GM12878 (cell line): ENCODE measurements around the gene TMTC1. TPM values are rescaled to one million over a fixed set of nuclear protein-coding genes. Genes with fewer than 3 reads are reported as not detected.

ENCODE experiments used
- ATAC-seq: fragments of 200-7000 bp; cut with Tn5 transposase; 3 replicates; pipeline ENCODE4 v1.9.1; 2020; ENCODE audit warnings: mild to moderate bottlenecking, moderate library complexity
- Bru-seq: library from RNA; stranded (reverse); fragments of 400-500 nt; gene quantifications from one replicate; lab custom pipeline; 2021; lab: Mats Ljungman, UMichigan
- BruChase-seq, 2 experiments: library from RNA; stranded (reverse); fragments of 400-500 nt; gene quantifications; one replicate each; lab custom pipeline; 2021; lab: Mats Ljungman, UMichigan
- BruUV-seq: library from RNA; stranded (reverse); fragments of 400-500 nt; replicated peaks from 2 replicates; lab custom pipeline; 2021; lab: Mats Ljungman, UMichigan
- CTCF ChIA-PET: fragments of 300-600 bp; sonication (Branson Sonifier 250); formaldehyde crosslinking; extraction: SDS; loops from one replicate; lab custom pipeline; 2021; ENCODE audit warnings: inconsistent platforms; lab: Yijun Ruan, JAX
- POLR2A ChIA-PET: fragments of 350-600 bp; formaldehyde crosslinking; extraction: SDS; loops from one replicate; lab custom pipeline; 2021; ENCODE audit warnings: inconsistent platforms; lab: Charles Lee
- RAD21 ChIA-PET: fragments of 300-600 bp; sonication (Branson Sonifier 250); formaldehyde crosslinking; loops from one replicate; lab custom pipeline; 2023; ENCODE audit warnings: antibody characterized with exemption; ENCODE audit not compliant: unreplicated experiment; lab: Charles Lee
- SMC1A ChIA-PET: fragments of 300-600 bp; sonication (Branson Sonifier 250); formaldehyde crosslinking; loops from one replicate; lab custom pipeline; 2023; ENCODE audit not compliant: unreplicated experiment, uncharacterized antibody; lab: Charles Lee
- DNase-seq: peaks from one replicate; pipeline ENCODE4 v3.0.0-alpha.2; 2011; ENCODE audit warnings: low read depth, low spot score
- FAIRE-seq: peaks from 3 replicates; lab custom pipeline; 2011; peaks lifted over from hg19 to GRCh38; lab: Jason Lieb, UNC
- H2AFZ ChIP-seq: 2 replicates; pipeline ENCODE4 v1.6.0; 2011; ENCODE audit warnings: low read depth, low read length, control low read depth; ENCODE audit not compliant: control insufficient read depth
- H3K27ac ChIP-seq: 2 replicates; pipeline ENCODE4 v1.5.1; 2011; ENCODE audit warnings: control low read depth; ENCODE audit not compliant: control insufficient read depth, insufficient read depth
- H3K27me3 ChIP-seq, 2 experiments: replicated peaks in 1 of 2; 2 replicates each; pipeline versions ENCODE4 v1.6.0 to v1.6.1; 2011; ENCODE audit warnings: low read length in 1 of 2; ENCODE audit not compliant: control insufficient read depth in 2 of 2, insufficient read depth in 2 of 2
- H3K36me3 ChIP-seq, 2 experiments: 2 replicates each; pipeline ENCODE4 v1.5.1; 2011; ENCODE audit warnings: low read length in 1 of 2; ENCODE audit not compliant: control insufficient read depth in 2 of 2, insufficient read depth in 2 of 2
- H3K4me1 ChIP-seq: 2 replicates; pipeline ENCODE4 v1.6.1; 2011; ENCODE audit warnings: mild to moderate bottlenecking, low read length, moderate library complexity, mixed read lengths; ENCODE audit not compliant: control insufficient read depth, insufficient read depth
- H3K4me2 ChIP-seq: 2 replicates; pipeline ENCODE4 v1.6.0; 2011; ENCODE audit warnings: control low read depth; ENCODE audit not compliant: control insufficient read depth, insufficient read depth
- H3K4me3 ChIP-seq: fragments of 200-600 bp; sonication (generic); 2 replicates; pipeline ENCODE4 v1.5.1; 2016
- H3K79me2 ChIP-seq: 2 replicates; pipeline ENCODE4 v1.6.0; 2011; ENCODE audit warnings: low read length; ENCODE audit not compliant: control insufficient read depth, insufficient read depth
- H3K9ac ChIP-seq: 2 replicates; pipeline ENCODE4 v1.8.0; 2011; ENCODE audit warnings: low read length, control low read depth, mixed read lengths; ENCODE audit not compliant: control insufficient read depth, insufficient read depth
- H3K9me3 ChIP-seq: replicated peaks from 3 replicates; pipeline ENCODE4 v1.5.1; 2011; ENCODE audit warnings: mild to moderate bottlenecking, low read length; ENCODE audit not compliant: control insufficient read depth, insufficient read depth
- H4K20me1 ChIP-seq: 2 replicates; pipeline ENCODE4 v1.6.0; 2011; ENCODE audit not compliant: control insufficient read depth, insufficient read depth
- GATAD2B ChIP-seq: fragments of 450-650 bp; conservative IDR thresholded peaks from 2 replicates; pipeline ENCODE4 v1.6.1; 2017; ENCODE audit warnings: low read depth, mild to moderate bottlenecking, moderate library complexity
- HSF1 ChIP-seq: fragments of 150-350 bp; IDR thresholded peaks from 2 replicates; pipeline ENCODE4 v1.6.1; 2014; ENCODE audit warnings: mild to moderate bottlenecking, low read depth, low read length
- IKZF1 ChIP-seq: fragments of 450-650 bp; conservative IDR thresholded peaks from 2 replicates; pipeline ENCODE4 v1.6.1; 2017; ENCODE audit warnings: antibody characterized with exemption, mild to moderate bottlenecking
- IKZF2 ChIP-seq, 2 experiments: fragments of 450-650 bp; IDR thresholded peaks; 2 replicates each; pipeline ENCODE4 v1.6.1; 2017; ENCODE audit warnings: mild to moderate bottlenecking in 2 of 2, moderate library complexity in 2 of 2
- MTA2 ChIP-seq: fragments of 450-650 bp; IDR thresholded peaks from 2 replicates; pipeline ENCODE4 v1.6.1; 2016; ENCODE audit warnings: low read depth, mild to moderate bottlenecking, moderate library complexity
- WGBS: methylation state at CpG from one replicate; pipeline ENCODE4 v1.1.6; 2016; ENCODE audit warnings: low lambda C conversion rate; ENCODE audit not compliant: insufficient replicate concordance, insufficient coverage; ENCODE audit errors: missing lambda C conversion rate; 5-methylcytosine and 5-hydroxymethylcytosine counted together
- in situ Hi-C: fragments of 300-500 bp; cut with MboI; formaldehyde crosslinking; loops from 9 replicates; pipeline ENCODE4 v1.14.3; 2018; ENCODE audit warnings: mixed read lengths
- intact Hi-C: fragments of 100-400 bp; cut with micrococcal nuclease; formaldehyde crosslinking; loops from one replicate; pipeline ENCODE4 v1.14.2; 2022; ENCODE audit not compliant: unreplicated experiment
- long read RNA-seq, 2 experiments: library from polyadenylated mRNA; unstranded; transcript quantifications; one replicate each; pipeline ENCODE4 v2.0.0, GENCODE V29; 2019 to 2020
- polyA minus RNA-seq, 3 experiments: library from RNA; depleted of rRNA, polyadenylated mRNA; stranded (reverse); fragments of >200 nt; gene quantifications; 2 replicates each; pipeline ENCODE4 v1.2.3, GENCODE V29; 2011
- polyA plus RNA-seq, 11 experiments: library from polyadenylated mRNA; depleted of rRNA in 4 of 11; unstranded in 6 of 11; stranded (reverse) in 5 of 11; fragments of >200 nt; fragmentation: Nextera tagmentation in 4 of 11; fragmentation: Illumina TruSeq in 1 of 11; extraction: Ambion mirVana in 4 of 11; extraction: Trizol in 1 of 11; gene quantifications; 1 replicate in 1 of 11; 2 replicates in 10 of 11; pipeline versions ENCODE4 v1.2.1 to v1.2.3, GENCODE V29; 2011 to 2016; ENCODE audit warnings: inconsistent platforms in 2 of 11, missing spikeins in 2 of 11, low read depth in 1 of 11
- total RNA-seq, 4 experiments: library from RNA; depleted of rRNA in 3 of 4; stranded (reverse); fragments of >200 nt in 3 of 4; fragmentation: Illumina TruSeq in 1 of 4; extraction: Trizol in 1 of 4; gene quantifications; 2 replicates each; pipeline versions ENCODE4 v1.2.1 to v1.2.3, GENCODE V29; 2013 to 2021

The TMTC1 gene
- 87.2 and 91.5 TPM in 2 replicates for total RNA-seq (2013; cell fraction: nucleolus; rRNA removed)
- total RNA-seq (2014; rRNA removed) (1.2 and 1.4 TPM in 2 replicates), total RNA-seq (2014; rRNA removed; fragmentation: Illumina TruSeq; extraction: Trizol) (0.81 and 0.88 TPM in 2 replicates), total RNA-seq (2021) (0.69 and 0.93 TPM in 2 replicates), polyA plus RNA-seq (2011; rRNA removed) (20.9 and 22.9 TPM in 2 replicates), polyA plus RNA-seq (2014; fragmentation: Illumina TruSeq; extraction: Trizol) (0.38 and 0.68 TPM in 2 replicates), polyA plus RNA-seq (2014; fragmentation: Nextera tagmentation; extraction: Ambion mirVana) (under 1 TPM; 0.10 to 0.16 TPM), polyA plus RNA-seq (2014; rRNA removed) (0.41 and 0.67 TPM in 2 replicates), polyA plus RNA-seq (2016; fragmentation: Nextera tagmentation; extraction: Ambion mirVana) (under 1 TPM; 0.19 to 0.46 TPM), polyA minus RNA-seq (2011; rRNA and poly(A)+ RNA removed) (66.1 and 67.7 TPM in 2 replicates), Bru-seq, nascent RNA (percentile 54 among the genes with signal in this experiment), BruChase-seq, experiment 1, labeled RNA remaining after a 6-hour chase (percentile 52 among the genes with signal in this experiment), BruChase-seq, experiment 2, labeled RNA remaining after a 2-hour chase (percentile 51 among the genes with signal in this experiment)
- polyA plus RNA-seq (2011; ENCODE audit: low read depth), result 0.16 TPM
- polyA plus RNA-seq (2011; cell fraction: cytosol; rRNA removed), result 14.7 and 15.3 TPM in 2 replicates
- 12.9 and 14.5 TPM in 2 replicates for polyA plus RNA-seq (2011; cell fraction: nucleus; rRNA removed)
- 0.16 and 0.34 TPM in 2 replicates for polyA plus RNA-seq (2012)
- 13.4 and 16.8 TPM in 2 replicates for polyA minus RNA-seq (2011; cell fraction: cytosol; rRNA and poly(A)+ RNA removed)
- polyA minus RNA-seq (2011; cell fraction: nucleus; rRNA and poly(A)+ RNA removed), result 39.3 and 71.8 TPM in 2 replicates
- long read RNA-seq, experiment 1, partial matches to known transcripts, result 1 of 3 reads
- long read RNA-seq, experiment 1, other reads (novel, unspliced or antisense), result 2 of 3 reads
- long read RNA-seq, experiment 2, partial matches to known transcripts, result 3 of 11 reads
- long read RNA-seq, experiment 2, other reads (novel, unspliced or antisense), result 8 of 11 reads

- WGBS, result 33% methylated on average over 18 of the region's 87 CpGs
- Histone ChIP-seq H2AFZ (no peak within 1 kb of the TSS; the same call in 1 of the 2 replicates), H3K4me3 (peak within 1 kb of the TSS; percentile 50), H3K4me1 (no peaks in the 10 kb centered on the region), H3K36me3 (no peaks in the 10 kb centered on the region), H3K9ac (no peak within 1 kb of the TSS; the same call in 1 of the 2 replicates), H3K9me3 (no peaks in the 10 kb centered on the region; the same call in 2 of the 3 replicates), H3K79me2 (no peaks in the 10 kb centered on the region), H3K4me2 (peak within 1 kb of the TSS; percentile 54; the same call in 1 of the 2 replicates), H3K27ac (no peak within 1 kb of the TSS), H3K27me3 (no peaks in the 10 kb centered on the region), H4K20me1 (no peaks in the 10 kb centered on the region)
- ChIA-PET CTCF (interaction anchor here (1.5 to 2.2 kb wide), 2 partner anchors 106 to 231 kb away, joined by 3 to 9 read pairs; no protein-coding TSS in a partner anchor), POLR2A (no interaction called here), RAD21 (interaction anchor here (0.7 to 5.4 kb wide), 4 partner anchors 15 to 104 kb away, joined by 3 to 28 read pairs (median 8); no protein-coding TSS in a partner anchor), SMC1A (interaction anchor here (1.5 to 7.0 kb wide), 2 partner anchors 13 to 16 kb away, joined by 5 to 87 read pairs; no protein-coding TSS in a partner anchor)
- intact Hi-C loops (loop anchor here (2.0 to 5.0 kb wide), 2 partner anchors 92 to 231 kb away; no protein-coding TSS in a partner anchor), in situ Hi-C loops (no loop called here)
- ATAC-seq (peak; percentile 10), FAIRE-seq (no peak), DNase-seq (no peak)
- no TSS peak for BruUV-seq
- TF ChIP-seq IKZF1 (peak; percentile 9), GATAD2B (peak; percentile 15; the same call in 1 of the 2 replicates), MTA2 (no peak), HSF1 (no peak), IKZF2 (IDR thresholded peaks at IDR 0.05) (peak; percentile 29 to 35; a peak in 2 of 4 replicates)
Measured at GRCh38 chr12:29783773-29784666, at the start of gene TMTC1. Gene TMTC1 (minus strand): TSS chr12:29783942. CDS start chr12:29783751, 191 bp downstream.
